ENCODE results near the gene CFAP100.

CFAP100 gene

GRCh38 chr3:126357295-126358037 is 37.2 kb upstream of the CFAP100 start, which contains the start of gene KLF15:
Gene KLF15, minus strand, starts transcription at chr3:126357408. Its CDS starts 4,486 bp downstream, at chr3:126352922.
- DNase-seq, result peak; percentile 46

DNA sequence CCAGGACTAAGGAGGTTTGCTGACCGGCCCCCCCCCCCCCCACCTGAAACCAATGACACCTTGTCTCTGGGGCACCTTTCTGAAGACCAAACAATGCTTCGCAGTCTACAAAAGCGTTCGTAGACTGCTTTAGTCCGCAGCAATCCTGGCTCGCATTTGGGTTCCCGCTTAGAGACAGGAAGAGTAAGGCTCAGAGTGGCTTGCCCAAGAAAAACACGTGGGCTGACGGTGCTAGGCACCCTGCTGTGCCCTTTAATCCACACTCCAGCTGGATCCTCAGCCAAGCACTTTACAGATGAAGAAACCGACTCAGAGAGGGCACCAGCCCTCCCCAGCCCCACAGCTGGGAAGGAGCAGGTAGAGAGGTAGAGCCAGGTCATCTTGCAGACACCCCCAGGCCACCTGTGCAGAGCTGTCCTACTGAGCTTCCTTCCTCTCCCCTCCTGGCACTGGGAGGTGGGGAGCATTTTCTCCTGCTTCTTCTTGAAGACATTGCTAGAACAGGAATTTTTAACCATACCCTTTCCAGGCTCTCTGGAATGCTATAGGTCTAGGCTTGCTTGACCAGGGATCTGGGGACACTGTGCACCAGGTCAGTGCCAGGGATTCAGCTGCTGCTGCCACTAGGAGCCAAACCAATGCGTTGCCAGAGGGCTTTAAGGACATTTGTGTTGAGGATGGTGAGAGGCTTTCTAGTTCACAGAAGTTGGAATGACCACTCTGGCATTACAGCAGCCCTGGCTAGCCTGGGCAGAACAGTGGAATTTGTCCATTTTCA is 36.5 kb upstream of the CFAP100 start:
- DNase-seq, result peak; percentile 21

- no peak for DNase-seq
These were observed 35.9 kb upstream of the CFAP100 start for GRCh38 chr3:126358816-126359181.

- DNase-seq, result no peak
These were observed 34.5 kb upstream of the CFAP100 start for GRCh38 chr3:126360046-126360713.

GRCh38 chr3:126360714-126361060 is 34.0 kb upstream of the CFAP100 start:
- DNase-seq, result no peak

DNA sequence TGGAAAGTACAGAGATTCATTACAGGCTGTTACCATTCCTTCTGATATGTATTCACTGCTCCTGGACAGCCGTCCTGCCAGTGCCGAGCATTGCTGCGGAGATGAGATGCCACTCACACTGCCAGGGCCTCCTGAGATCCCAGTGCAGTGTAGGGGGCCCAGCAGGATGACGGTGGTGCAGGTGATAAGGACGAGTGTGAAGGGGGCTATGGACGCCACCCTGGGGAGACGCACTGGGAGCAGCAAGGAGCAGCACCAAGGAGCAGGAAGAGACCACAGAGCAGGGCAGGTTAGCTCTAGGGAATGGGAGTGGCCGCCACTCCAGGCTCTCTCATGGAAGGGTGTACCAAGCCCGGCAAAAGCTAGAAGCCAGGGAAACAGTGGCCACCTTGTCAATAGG is 33.5 kb upstream of the CFAP100 start:
- DNase-seq, result no peak

DNA sequence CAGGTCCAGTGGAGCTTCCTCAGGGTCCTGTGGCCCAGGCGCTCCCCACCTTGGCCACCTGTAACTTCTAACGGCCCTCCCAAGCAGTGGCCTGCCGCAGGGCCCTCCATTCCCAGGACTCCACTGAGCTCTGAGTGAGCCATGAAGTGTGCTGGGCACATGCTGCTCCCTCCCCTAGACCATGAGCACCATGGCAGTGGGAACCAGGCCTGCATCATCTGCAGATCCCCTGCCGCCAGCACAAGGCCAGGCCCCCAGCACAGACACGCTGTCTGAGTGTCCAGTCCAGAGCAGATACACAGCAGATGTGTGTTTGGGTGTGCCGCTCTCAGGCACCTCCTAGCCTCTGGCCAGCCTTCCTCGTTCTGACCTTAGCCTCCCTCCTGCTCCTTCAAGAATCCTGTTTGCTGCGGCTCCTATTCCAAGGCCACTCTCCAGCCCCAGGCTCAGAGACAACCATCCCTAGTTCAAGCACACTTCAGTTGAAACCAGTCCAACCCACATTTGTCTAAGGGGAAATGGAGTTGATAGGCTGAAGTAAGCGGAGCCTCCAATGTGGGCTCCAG is 30.5 kb upstream of the CFAP100 start:
- DNase-seq, result no peak

DNA sequence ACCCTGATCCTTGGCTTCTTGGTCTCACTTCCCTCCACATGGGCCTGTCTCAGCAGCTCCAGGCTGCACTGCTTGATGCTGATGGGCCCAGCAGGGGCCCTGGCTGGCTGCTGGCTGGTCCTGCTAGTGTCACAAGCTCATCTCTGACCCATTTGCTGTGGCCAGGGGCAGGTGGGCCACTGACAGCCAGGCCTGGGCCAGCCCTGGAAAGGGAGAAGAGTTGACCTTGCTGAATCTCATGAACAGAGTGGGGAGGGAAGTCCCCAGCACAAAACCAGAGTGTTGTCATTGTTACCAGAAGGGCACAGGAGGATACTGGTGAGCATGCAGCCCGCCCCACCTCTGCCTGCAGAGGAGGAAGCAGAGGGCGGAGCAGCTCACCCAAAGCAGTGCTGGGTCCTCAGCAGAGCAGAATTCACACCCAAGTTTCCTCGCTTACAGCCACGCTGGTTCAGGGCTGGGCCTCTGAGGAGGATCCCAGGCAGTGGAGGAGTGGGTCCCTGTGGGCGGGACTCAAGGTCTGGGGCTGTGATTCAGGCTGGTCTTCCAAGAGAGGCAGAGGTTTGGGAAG is 29.9 kb upstream of the CFAP100 start:
- DNase-seq, result no peak

DNA sequence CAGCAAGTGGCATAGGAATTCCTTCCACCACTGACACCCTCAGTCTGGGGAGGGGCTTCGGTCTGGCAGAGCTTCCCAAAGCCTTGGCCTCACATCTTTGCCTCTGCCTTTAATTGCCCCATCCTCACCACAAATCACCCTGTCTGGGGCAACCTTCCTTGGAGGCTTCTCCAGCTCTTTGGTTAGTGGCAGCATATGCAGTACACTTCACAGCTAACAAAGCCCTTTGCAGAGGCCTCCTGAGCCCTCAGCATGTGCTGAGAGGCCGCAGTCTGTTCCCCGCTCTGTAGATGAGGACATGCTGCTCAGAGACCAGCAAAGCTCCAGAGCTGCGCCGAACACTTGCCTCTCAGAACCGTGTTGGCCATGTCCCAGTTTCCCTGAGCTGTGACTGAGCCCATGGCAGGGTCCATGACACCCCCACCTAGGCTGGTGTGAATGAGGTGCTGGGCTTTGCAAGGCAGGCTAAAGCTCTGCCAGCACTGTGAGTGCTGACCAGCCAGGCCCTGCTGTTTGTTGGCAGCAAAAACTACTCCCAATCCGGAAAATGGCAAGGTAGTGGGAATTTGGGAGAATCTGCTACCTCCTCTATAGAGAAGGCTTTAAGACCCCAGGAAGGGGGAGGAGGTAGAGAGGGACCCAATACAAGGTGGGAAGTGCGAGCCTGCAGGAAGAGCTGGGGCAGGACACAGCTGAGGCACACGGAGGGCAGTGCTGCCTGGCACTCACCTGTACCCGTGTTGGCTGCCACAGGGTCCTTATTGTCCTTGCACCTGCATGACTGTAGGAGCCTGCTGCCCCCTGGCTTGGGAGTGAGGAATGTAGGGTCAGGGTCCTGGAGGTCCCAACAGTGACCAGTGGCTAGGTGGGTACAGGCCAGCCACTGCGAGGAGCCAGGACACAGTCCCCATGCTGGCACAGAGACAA is 29.1 kb upstream of the CFAP100 start:
- DNase-seq, result no peak

DNA sequence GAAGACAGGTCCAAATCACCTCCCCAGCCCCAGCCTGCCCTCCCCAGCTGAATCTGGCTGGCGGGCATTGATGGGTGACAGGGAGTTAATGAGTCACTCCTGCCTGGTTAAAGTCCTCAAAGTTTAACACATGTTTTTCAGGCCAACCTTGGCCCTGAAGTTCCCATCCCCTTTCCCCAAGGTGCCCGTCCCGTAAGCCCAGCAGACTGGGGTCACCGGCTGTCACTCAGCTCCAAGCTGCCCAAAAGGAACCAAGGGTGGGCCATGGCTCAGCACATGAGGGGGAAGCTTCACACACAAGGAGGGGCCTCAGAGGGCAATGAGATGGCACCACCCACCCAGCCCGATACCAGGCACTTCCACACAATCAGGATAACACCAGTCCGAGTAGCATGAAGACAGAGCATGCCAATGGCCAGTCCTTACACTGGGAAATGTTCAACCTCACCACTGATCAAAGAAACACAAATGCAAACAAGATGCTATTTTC is 27.3 kb upstream of the CFAP100 start:
- DNase-seq, result no peak

DNA sequence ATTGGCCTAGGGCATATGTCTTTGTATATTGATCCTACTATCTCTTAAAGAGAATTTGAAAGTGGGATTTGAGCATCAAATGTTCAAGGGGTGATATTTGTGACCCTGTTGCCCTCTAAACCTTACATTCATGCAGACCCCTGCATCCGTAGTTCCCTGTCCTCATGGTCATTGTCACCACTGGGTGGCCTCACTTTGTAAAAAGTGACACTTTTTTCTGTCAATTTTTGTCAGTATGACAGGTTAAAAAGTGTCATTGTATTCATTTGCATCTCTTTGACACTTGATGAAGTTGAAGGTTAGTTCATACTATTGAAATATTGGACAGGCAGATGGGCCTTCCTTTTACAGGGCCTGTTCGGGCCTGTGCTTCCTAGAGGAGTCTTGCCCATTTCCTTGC is 25.2 kb upstream of the CFAP100 start:
- DNase-seq, result no peak

GRCh38 chr3:126370055-126370454 is 24.7 kb upstream of the CFAP100 start:
- no peak for DNase-seq

DNA sequence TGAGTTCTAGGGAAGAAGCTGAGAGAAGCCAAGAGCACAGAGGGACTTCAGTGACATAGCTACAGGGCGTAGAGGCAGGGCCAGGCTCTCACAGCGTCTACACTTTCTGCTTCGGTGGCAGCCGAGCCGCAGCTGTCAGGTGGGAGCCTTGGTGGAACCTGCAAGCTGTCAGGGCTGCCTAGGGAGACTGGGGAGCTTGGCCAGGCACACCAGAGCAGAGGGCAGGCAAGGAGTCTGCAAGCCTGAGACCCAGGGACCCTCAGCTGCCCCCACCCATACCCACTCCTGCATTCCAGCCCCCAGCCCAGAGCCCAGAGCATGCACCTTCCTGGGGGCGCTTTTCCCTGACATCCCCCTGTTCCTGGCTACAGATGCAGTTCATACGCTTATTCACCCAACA is 24.1 kb upstream of the CFAP100 start:
- DNase-seq, result no peak

- no peak for DNase-seq
These were observed 23.5 kb upstream of the CFAP100 start for GRCh38 chr3:126371096-126371705.

DNA sequence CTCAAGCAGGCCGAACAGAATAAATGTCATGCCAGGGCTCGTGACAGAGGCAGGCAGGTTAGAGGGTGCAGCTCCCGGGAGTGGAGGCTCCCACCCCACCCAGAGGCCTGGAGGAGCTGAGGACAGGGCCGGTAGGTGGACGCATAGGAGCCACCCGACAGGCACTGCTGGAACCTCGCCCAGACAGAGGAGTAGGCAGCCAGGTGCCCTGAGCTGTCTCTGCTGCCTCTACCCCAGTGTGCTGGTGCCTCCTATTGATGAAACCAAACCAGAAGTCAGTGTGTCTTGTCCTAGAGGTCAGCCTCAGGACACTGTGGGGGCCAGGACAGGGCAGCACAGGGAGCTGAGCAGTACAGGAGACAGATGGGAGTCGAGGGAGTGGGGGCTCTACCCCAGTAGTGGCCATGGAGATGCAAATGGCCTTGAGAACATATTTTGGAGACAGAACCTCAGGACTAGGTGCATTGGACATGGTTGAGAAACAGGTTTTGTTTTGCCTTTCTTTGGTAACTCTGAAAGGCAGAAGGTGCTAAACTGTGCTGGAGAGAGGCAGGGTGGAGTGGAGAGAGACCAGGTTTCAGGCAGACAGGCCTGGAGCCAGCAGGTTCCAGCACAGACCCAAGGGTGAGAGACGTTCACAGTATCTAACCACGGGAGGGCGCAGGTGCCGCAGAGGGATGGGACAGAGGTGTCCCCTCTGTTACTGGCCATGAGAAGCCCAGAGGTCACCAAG is 22.1 kb upstream of the CFAP100 start:
- DNase-seq, result no peak

- no peak for DNase-seq
These were observed 21.5 kb upstream of the CFAP100 start for GRCh38 chr3:126373146-126373613.

DNA sequence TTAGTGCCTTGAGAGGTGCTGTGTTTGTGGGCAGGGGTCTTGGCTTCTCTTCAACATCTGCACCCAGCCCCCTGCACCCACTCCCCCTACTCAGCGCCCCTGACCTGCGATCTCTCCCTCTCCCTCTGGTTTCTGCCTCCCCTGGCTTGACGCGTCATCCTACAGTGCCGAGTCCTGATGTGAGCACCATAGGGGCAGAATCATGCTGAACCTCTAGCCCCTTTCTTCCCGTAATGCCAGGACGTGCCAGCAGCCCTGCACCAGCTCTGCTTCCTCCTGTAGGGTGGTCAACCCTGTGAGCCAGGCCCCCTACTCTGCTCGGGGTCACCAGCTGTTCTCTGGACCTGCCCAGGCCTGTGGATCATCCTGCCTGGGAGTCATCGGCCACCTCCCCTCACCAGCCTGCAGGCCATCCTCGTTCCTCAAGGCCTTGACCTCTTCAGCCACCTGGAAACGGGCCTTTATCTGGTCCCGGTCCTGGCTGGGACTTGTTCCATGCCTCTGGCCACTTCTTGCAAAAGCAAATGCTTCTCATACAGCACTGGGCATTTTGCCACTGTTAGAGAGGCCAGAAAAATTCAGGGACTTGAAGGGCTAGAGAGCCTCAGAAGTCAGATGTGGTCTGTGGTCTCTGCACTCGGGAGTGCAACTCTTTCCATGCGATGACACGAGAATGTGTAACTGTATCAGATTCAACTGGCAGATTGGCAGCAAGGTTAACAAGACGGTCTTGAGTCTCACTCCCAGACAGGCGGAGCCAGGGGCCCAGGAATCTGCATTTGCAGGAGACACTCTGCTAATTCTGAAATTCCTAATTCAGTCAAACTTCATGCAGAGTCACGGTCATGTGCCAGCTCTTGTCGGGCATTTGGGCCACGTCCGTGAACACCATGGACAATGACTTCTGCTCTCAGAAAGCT is 20.8 kb upstream of the CFAP100 start:
- no peak for DNase-seq

- no peak for DNase-seq
These were observed 18.8 kb upstream of the CFAP100 start for GRCh38 chr3:126375835-126376331.

DNA sequence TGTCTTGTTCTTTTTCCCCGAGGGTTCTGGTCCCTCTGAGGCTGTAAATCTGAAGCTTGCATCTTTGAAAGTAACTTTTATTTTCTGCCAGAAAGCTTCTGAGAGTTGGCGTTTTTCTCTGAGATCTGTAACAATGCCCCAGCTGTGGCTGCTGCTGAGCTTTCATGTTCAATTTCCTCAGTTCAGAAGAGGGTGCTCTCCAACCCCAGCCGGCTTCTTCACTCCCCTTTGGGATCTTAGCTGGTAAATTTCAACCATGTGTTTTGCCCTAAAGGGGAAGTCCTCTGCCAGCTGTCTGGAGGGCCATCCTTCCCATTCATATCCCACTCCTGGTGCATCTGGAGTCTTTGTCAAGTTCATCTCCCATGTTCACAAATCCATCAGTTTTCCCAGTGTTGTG is 18.3 kb upstream of the CFAP100 start:
- DNase-seq, result no peak

Measured in NCI-H2227 treated with DMSO at 0.1 percent for 48 hours (cell line).